ENCODE results near the gene PTPRE. TPM values are rescaled to one million over a fixed set of nuclear protein-coding genes. Genes with fewer than 3 reads are reported as not detected.

Gene PTPRE
- total and polyA plus RNA-seq, 4 donors: 1.5 to 12.5 (median 3.7) TPM

GRCh38 chr10:127971101-127971946 is 64.4 kb downstream of the PTPRE start:
- Histone ChIP-seq H3K27ac (ENCODE audit: low read depth in 1 of 2, low read length in 2 of 2) (no peak overlapping the region), H3K4me1 (ENCODE audit: control insufficient read depth in 4 of 4, insufficient read depth in 4 of 4, low read length in 3 of 4) (peaks cover 0 to 3% (median 0%) of the 10 kb centered on the region in 4 donors), H3K4me3 (ENCODE audit: low read depth in 1 of 3, low read length in 3 of 3) (no peak overlapping the region), H3K27me3 (ENCODE audit: control insufficient read depth in 4 of 4, insufficient read depth in 4 of 4, low read length in 3 of 4) (no peaks in the 10 kb centered on the region), H3K9me3 (ENCODE audit: control insufficient read depth in 4 of 4, low read length in 3 of 4) (no peaks in the 10 kb centered on the region), H3K36me3 (ENCODE audit: control insufficient read depth in 4 of 4, insufficient read depth in 3 of 4, low read depth in 1 of 4, low read length in 3 of 4) (no peaks in the 10 kb centered on the region), H3K9ac (ENCODE audit: low read depth in 1 of 2, low read length in 2 of 2) (no peak overlapping the region)
- TF ChIP-seq NR2F2 (IDR thresholded peaks at IDR 0.05) (no peak), CTCF (IDR thresholded peaks at IDR 0.05; ENCODE audit: low read depth, low read length, missing input control) (no peak), RAD21 (IDR thresholded peaks at IDR 0.05) (no peak), JUND (IDR thresholded peaks at IDR 0.05) (no peak), SP1 (IDR thresholded peaks at IDR 0.05) (no peak), YY1 (IDR thresholded peaks at IDR 0.05) (no peak), RXRA (IDR thresholded peaks at IDR 0.05) (no peak), ATF3 (IDR thresholded peaks at IDR 0.05) (no peak), GABPA (IDR thresholded peaks at IDR 0.05 in 1 of 2, conservative IDR thresholded peaks at IDR 0.05 in 1 of 2) (no peak), MAX (IDR thresholded peaks at IDR 0.05) (no peak), HNF4A (conservative IDR thresholded peaks at IDR 0.05) (no peak), HNF4G (IDR thresholded peaks at IDR 0.05) (no peak), ZBTB33 (IDR thresholded peaks at IDR 0.05) (no peak), EGR1 (IDR thresholded peaks at IDR 0.05; ENCODE audit: low read depth in 2 of 2) (no peak), FOXA1 (IDR thresholded peaks at IDR 0.05) (no peak), FOXA2 (IDR thresholded peaks at IDR 0.05) (no peak), TAF1 (conservative IDR thresholded peaks at IDR 0.05) (no peak), REST (IDR thresholded peaks at IDR 0.05) (no peak)
- 86% methylated on average over 24 of the region's 24 CpGs for WGBS
- DNase-seq (ENCODE audit: low spot score): no peak

Data from liver (tissue), 9 donors.